T-helper 1 cell (primary cell): Measurements from ENCODE around the gene MXRA5.
"Not testable (repeated sequence)": the region's sequence is repeated elsewhere in the genome, so short reads cannot be mapped to it uniquely, and the experiment has no call there.

ENCODE experiments used
- DNase-seq, 5 donors: peaks; one replicate each; pipeline ENCODE4 v3.0.0-alpha.2; 2012 to 2020

MXRA5 gene

DNA sequence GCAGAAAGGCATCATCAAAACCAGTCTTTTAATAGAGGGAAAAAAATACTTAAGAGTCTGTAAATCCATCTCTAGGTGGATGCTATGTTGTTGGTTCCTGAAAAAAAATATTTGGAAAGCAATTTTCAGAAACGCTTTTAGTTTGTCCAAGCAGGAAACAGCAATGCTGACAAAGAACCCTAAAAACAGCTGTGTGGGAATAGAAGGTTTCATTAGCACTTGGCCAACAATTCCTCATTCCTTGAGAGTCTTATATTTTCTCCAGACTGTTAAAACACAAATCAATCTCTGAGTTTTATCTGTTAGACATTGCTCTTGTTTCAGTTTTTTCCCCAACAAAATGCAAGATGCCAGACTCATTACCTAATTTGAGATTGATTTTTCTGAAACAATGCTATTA lies 6.4 kb downstream of the MXRA5 start:
- no peak for DNase-seq

DNA sequence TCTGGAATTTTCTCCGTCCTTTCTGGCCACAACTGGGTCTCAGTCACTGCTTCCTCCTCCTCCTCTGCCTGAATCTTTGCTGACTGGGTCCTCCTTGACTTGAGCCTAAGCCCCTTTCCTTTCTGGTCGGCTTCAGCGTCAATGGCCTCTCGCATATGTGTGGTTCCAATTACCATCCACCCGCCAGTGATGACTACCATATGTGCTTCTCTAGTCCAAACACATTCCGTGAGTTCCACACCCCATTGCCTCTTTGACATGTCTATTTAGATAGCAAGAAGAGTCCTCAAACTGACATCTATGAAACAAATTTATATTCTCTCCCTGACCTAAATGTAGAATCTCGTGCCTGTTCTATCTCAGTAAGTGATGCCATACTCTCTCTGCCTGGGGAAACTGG lies 19.8 kb downstream of the MXRA5 start:
- peak in 1 of 5 donors; percentile 5 for DNase-seq

DNA sequence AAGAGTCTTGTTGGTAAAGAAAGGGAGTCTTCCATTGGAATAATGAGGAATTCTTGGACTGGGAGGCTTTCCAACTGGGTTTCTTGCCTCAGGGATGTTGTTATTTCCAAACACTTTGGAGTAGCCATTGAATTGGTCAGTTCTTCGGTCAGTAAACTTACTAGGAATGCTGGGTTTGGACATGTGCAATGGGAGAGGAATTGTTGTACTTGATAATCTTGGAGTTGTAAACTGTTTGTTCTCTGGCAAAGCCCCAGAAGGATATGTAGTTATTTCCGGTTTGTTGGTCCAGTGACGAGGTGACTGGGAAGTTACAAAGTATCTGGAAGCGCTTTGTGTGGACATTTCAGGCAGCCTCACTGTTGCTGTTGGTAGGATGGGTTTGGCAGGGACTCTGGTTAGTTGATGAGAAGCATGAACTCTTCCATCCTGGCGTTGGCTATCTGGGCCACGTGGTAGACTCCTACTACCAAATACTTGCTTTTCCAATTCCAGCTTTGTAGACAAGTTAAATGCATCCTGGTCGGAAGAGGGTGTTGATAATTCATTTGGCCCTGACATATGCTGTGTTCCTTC lies 25.9 kb downstream of the MXRA5 start:
- DNase-seq, result no peak

DNA sequence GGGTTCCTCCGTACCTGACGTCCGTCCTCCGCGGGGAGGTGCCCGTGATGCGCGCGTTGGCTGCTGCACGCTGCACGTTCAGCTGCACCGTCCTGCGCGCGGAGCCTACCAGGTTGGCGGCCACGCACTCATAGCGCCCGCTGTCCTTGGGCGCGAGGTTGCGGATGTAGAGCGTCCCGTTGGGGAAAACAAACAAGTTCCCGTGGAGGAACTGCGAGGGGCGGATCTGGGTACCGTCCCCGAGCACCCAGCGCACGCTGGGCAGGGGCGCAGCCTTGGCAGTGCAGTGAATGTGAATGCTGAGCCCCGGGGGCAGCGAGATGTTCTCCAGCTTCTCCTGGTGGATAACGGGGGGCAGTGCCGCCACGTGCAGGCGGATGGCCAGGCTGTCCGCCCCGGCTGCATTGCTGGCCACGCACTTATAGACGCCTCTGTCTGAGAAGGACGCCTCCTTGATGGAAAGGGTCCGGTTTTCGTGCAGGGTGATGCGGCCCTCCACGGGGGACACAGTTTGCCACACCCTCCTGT lies 29.2 kb downstream of the MXRA5 start:
- DNase-seq, result no peak

DNA sequence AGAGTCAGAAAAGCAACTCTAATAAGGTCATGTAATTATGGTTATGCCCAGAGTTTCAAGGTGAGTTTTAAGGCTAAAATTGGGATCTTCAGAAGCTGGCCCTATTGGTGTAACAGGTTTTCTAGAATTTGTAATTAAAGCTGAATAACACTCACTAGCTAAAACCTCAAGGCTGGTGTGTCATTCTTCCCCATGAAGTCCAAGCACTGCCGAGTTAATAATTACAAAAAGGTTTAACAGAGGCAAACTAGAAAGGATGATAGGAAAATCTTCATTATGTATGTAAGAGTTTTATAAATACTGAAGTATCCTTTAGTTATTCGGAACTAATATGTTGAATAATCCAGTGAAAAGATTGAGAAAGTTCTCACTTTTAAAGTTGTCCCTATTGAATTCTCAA lies 34.3 kb downstream of the MXRA5 start:
- DNase-seq, result no peak

DNA sequence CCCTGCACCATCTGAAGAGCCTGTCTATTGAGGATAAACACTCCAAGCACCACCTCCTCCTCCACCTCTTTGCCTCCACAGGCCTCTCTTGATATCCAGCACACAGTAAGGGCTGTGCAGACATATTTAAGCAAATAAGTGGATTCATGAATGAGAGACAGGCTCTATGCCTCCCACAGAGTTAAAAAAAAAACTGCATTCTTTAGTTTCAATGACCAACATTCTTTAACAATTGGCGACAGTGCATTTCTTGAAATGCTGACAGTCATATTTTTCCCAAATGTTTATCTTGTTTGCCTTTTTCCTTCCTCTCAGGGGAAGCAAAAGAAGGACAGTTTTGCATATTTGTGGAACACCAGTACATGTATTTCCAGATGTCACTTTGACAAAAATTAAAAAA lies 38.6 kb downstream of the MXRA5 start:
- DNase-seq, result no peak

DNA sequence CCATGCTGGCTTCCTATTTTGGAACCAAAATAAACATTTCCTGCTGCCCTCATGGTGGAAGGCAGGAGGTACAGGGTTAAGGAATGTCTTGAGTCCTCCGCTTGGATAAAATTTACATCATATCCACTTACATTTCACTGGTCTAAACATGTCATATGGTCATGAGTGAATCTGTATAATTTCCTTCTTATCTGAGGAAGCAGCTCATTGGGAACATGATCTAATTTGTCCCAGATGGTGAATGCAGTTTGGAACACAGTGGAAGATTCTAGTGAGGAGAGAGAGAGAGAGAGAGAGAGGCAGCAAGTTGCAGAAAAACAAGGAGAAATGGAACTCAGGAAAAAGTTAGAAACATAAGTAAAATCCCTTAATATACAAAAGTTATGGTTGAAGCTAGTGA lies 46.8 kb downstream of the MXRA5 start:
- DNase-seq, result no peak

DNA sequence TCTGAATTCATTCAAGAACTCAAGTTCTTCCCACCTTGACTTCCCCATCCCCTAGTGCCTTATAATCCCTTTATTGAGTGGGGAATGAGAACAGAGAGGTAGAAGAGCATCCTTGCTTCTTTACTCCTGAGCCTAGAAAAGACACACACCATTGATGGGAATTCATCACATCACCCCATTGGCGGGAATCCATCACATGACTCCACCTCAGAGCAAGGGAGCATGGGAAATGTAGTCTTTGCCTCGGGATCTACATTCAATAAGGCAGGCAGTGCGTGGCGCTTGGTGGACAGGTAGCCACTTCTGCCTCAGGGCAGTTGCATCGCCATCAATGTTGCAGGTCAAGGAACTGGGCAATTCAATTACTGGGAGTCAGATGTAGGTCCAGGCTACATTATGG lies 50.7 kb downstream of the MXRA5 start:
- no peak for DNase-seq

DNA sequence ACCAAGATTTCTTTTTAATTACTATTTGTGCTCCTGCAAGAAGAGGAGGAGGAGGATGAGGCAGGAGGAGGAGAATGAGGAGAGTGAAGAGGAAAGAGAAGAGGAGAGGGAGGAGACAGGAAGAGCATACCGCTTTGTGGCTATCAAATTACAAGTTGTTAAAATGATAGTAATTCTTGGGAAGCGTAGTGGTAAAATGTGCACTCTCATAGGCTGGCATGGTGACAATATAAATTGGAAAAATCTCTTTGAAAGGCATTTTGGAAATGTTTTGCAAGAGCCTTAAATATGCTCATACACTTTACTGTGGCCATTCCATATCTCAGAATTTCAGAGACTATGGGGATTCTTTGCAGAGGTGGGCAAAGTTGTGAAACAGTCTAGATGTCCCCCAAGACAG lies 53.2 kb downstream of the MXRA5 start:
- no peak for DNase-seq

DNA sequence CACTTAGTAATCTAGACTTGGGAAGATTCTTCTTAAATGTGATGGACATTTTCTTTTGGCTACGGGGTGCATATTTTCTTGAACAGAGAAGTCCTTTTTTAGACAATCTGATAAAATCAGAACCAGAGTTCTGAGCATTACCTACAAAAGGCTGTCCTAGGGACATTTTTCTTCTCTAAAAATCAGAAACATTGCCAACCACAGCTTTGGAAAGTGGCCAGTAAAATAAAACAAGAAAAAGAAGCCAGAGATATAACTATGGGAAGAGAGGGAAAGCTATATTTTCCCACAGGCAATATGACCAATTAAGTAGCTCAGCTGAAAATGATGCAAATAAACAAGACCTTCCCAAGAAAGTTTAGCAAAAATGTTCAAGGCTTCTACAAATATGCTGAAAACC lies 55.9 kb downstream of the MXRA5 start:
- DNase-seq, result no peak

DNA sequence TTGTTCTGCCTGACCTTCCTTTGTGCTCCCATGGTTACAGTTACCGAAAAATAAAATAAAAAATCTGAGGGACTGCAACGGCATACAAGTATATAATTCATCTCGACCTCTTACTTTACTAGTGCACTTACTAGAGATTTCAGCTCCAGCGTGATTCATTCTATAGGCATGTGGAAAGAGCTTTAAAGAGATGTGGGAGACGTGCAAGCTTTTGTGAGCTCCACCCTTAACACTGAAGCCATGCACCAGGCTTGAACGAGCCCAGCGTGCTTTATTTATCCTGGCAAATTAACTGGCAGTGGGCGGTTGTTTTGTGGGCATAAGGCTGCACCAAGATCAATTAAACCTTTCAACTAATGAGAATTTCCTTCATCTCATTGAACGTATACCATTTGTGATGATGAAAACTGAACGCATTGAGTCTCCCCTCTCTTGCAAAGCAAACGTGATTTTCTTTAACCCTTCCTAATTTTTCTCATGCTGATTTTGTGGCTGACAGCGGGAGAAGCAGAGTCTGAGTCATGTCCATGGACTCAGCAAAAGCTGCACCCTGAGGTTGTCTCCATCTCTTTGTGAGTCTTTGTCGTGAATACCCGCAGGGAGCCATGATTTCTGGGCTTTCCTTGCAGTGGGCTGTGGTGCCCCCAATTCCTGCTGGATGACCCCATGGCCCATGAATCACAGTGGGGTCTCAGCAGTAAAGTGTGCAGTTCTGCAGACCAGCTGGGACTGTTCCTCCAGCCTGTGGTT lies 60.1 kb downstream of the MXRA5 start:
- no peak for DNase-seq

DNA sequence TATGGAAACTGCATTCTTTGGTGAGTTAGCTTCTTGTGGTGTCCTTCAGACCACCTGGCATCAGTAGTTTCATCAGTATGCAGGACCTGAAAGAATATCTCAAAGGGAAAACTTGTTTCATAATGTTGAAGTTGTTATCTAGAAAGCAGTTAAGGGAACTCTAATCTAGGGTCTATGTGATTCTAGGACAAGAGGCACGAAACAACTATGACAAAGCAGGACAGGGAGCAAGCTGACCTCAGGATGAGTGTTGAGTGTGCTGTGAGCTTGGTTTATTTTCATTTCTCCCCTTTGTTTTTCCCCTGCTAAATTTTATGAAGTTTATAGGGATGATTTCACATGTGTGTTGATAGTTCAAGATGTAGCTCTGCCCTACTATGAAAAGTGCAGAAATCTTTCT lies 65.7 kb downstream of the MXRA5 start:
- no peak for DNase-seq

DNA sequence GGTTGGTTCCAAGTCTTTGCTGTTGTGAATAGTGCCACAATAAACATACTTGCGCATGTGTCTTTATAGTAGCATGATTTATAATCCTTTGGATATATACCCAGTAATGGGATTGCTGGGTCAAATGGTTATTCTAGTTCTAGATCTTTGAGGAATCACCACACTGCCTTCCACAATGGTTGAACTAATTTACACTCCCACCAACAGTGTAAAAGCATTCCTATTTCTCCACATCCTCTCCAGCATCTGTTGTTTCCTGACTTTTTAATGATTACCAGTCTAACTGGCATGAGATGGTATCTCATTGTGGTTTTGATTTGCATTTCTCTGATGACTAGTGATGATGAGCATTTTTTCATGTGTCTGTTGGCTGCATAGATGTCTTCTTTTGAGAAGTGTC lies 72.8 kb downstream of the MXRA5 start:
- DNase-seq, result not testable (repeated sequence)

DNA sequence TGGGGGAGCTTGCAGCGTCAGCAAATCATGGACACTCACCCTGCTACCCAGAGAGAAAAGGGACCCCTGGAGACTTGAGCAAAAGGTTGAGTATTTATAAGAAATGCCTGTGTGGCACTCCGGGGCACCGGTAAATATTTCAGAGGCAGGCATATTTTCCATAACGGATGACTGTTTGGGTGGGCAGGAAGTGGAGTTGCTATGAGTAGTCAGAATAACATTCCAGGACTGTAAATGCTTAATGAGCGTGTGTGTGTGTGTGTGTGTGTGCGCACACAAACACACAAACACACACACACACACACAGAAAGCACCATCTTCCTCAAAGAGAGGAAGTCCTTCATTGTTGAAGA lies 74.6 kb downstream of the MXRA5 start:
- DNase-seq, result no peak

DNA sequence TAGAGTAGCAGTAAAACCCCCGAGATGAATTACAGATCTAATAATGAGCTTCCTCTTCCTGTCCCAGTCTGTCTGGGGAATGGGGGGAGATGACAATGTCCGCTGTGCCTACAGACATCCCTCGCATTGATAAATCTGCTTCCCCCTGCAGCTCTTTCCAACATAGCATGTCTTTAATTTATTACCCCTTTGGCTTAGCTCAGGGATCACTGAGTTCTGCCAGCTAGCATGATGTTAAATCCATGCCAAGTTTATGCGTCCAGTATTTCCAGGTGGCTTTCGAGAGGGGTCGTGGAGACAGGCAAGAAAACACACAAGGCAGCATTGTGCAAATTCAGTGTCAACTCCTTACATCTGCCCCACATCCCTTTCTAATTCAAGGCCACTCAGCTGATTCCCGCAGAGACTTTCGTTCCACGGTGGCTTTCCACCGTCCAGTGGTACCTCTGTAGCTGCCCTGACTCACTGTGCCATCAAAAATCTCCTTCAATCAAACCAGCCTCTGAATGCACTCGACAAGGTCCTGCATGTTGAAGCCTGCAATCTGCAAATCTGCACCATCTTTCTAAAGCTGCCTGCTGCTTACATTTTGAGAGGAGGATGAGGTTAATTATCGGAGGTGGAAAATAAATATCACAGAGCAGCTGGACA lies 75.1 kb downstream of the MXRA5 start:
- DNase-seq, result no peak

DNA sequence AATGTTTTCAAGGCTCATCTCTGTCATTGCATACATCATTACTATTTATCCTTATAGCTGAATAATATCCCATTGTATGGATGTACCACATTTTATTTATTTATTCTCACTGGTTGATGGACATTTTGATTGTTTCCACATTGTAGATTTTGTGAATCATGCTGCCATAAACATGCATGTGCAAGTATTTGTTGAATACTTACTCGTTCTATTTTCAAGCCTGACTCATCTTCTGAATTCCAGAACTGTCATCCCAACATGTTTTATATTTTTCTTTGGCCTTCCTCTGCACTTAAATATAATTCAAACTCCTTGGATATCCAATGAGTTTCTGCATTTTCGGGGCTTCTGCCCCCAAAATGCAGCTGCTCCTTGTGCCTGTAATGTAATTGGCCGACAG lies 77.6 kb downstream of the MXRA5 start:
- DNase-seq, result no peak

DNA sequence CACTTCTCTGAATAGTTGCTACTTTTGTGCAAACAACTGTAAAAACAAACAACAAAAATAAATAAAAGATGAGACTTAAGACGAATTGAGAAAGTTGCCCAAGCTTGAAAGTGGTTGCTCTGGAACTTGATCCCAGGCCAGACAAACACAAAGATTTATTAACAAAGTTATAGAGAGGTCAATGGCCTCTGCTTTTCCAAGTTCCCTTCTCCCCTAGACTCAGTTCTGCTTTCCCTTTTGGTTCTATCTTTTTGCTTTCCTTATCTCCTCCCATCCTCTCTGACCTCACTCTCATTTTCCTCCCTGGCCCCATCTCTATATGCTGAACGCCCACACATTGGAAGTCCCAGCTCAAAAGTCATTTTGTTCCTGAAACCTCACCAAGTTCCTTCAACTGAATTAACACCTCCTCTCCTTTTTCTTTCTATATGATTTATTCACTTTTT lies 82.7 kb downstream of the MXRA5 start:
- no peak for DNase-seq

DNA sequence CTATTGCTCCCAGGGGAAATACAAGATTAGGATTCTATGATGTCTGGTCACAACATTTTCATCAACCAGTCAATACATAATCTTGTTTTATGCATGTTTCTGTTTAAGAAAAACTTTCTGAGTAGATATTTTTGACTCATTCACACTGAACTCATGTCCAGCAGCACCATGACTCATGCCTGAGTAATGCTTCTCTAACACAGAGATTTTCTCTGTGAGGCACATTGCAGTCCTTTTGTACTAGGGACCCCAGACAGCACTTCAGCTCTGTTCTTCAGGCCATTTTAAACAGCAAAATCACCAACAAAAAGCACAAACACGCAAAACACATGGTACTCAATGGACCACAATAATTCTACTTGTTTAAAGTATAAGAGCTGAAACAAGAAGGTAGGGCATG lies 83.6 kb downstream of the MXRA5 start:
- DNase-seq, result no peak
